ENCODE results near the gene TUT7. TPM values are rescaled to one million over a fixed set of nuclear protein-coding genes. Genes with fewer than 3 reads are reported as not detected.

TUT7 gene
- total RNA-seq, 2 donors from 2014 or later = 17.7 to 31.5 TPM

GRCh38 chr9:86256653-86257052 lies 97.6 kb downstream of the TUT7 start:
- no peaks in the 10 kb centered on the region for H3K36me3 ChIP-seq
- no peak overlapping the region for H3K27ac ChIP-seq
- H3K4me3 ChIP-seq = no peak overlapping the region
- H3K27me3 ChIP-seq (replicated peaks; ENCODE audit: insufficient read depth) = no peaks in the 10 kb centered on the region
- H3K9me3 ChIP-seq = no peaks in the 10 kb centered on the region
- ATAC-seq (ENCODE audit: insufficient number of reproducible peaks, low FRiP score, low read depth) (no peak), DNase-seq (ENCODE audit: low spot score) (no peak)
- TF ChIP-seq CTCF (IDR thresholded peaks at IDR 0.05) = no peak
- H3K4me1 ChIP-seq (ENCODE audit: control insufficient read depth in 1 of 2, low read depth in 2 of 2) = no peaks in the 10 kb centered on the region

- Histone ChIP-seq H3K4me3 (no peak overlapping the region), H3K27ac (no peak overlapping the region), H3K9me3 (no peaks in the 10 kb centered on the region), H3K36me3 (no peaks in the 10 kb centered on the region), H3K4me1 (ENCODE audit: control insufficient read depth in 1 of 2, low read depth in 2 of 2) (no peaks in the 10 kb centered on the region), H3K27me3 (replicated peaks; ENCODE audit: insufficient read depth) (no peaks in the 10 kb centered on the region)
- no peak for TF ChIP-seq CTCF (IDR thresholded peaks at IDR 0.05)
- ATAC-seq (ENCODE audit: insufficient number of reproducible peaks, low FRiP score, low read depth) = no peak
- no peak for DNase-seq (ENCODE audit: low spot score)
Observed at GRCh38 chr9:86253577-86253976, 100.6 kb downstream of the TUT7 start.

GRCh38 chr9:86252870-86253269 lies 101.3 kb downstream of the TUT7 start:
- H3K4me1 ChIP-seq (ENCODE audit: control insufficient read depth in 1 of 2, low read depth in 2 of 2) = no peaks in the 10 kb centered on the region
- TF ChIP-seq CTCF (IDR thresholded peaks at IDR 0.05) = no peak
- H3K9me3 ChIP-seq = no peaks in the 10 kb centered on the region
- H3K36me3 ChIP-seq = no peaks in the 10 kb centered on the region
- no peak for DNase-seq (ENCODE audit: low spot score)
- H3K27ac ChIP-seq = no peak overlapping the region
- no peak for ATAC-seq (ENCODE audit: insufficient number of reproducible peaks, low FRiP score, low read depth)
- H3K27me3 ChIP-seq (replicated peaks; ENCODE audit: insufficient read depth) = no peaks in the 10 kb centered on the region
- no peak overlapping the region for H3K4me3 ChIP-seq

GRCh38 chr9:86250123-86250522 lies 104.1 kb downstream of the TUT7 start:
- Histone ChIP-seq H3K27me3 (replicated peaks; ENCODE audit: insufficient read depth) (no peaks in the 10 kb centered on the region), H3K4me3 (no peak overlapping the region), H3K36me3 (no peaks in the 10 kb centered on the region), H3K27ac (no peak overlapping the region), H3K4me1 (ENCODE audit: control insufficient read depth in 1 of 2, low read depth in 2 of 2) (no peaks in the 10 kb centered on the region), H3K9me3 (no peaks in the 10 kb centered on the region)
- TF ChIP-seq CTCF (IDR thresholded peaks at IDR 0.05) = no peak
- DNase-seq (ENCODE audit: low spot score) = no peak
- no peak for ATAC-seq (ENCODE audit: insufficient number of reproducible peaks, low FRiP score, low read depth)

- no peak overlapping the region for H3K27ac ChIP-seq
- TF ChIP-seq CTCF (IDR thresholded peaks at IDR 0.05) = no peak
- no peak overlapping the region for H3K4me3 ChIP-seq
- DNase-seq (ENCODE audit: low spot score) = no peak
- no peaks in the 10 kb centered on the region for H3K36me3 ChIP-seq
- no peaks in the 10 kb centered on the region for H3K27me3 ChIP-seq (replicated peaks; ENCODE audit: insufficient read depth)
- no peak for ATAC-seq (ENCODE audit: insufficient number of reproducible peaks, low FRiP score, low read depth)
- H3K4me1 ChIP-seq (ENCODE audit: control insufficient read depth in 1 of 2, low read depth in 2 of 2) = no peaks in the 10 kb centered on the region
- no peaks in the 10 kb centered on the region for H3K9me3 ChIP-seq
Observed at GRCh38 chr9:86248746-86249145, 105.5 kb downstream of the TUT7 start.
